GM18511 (cell line): Measurements from ENCODE around the gene BANP.
"Not testable (repeated sequence)": the region's sequence is repeated elsewhere in the genome, so short reads cannot be mapped to it uniquely, and the experiment has no call there.

Source experiments
- ATAC-seq: cut with Tn5 transposase; IDR thresholded peaks from one replicate; pipeline ENCODE4 v1.9.1; 2021; ENCODE audit warnings: mild to moderate bottlenecking, moderate library complexity; ENCODE audit not compliant: unreplicated experiment

The BANP gene

GRCh38 chr16:88043208-88043910 lies 92.1 kb downstream of the BANP start:
- ATAC-seq, result not testable (repeated sequence)

GRCh38 chr16:88044121-88044581 lies 92.9 kb downstream of the BANP start:
- peak; percentile 65 for ATAC-seq

GRCh38 chr16:88045361-88045760 lies 94.1 kb downstream of the BANP start:
- not testable (repeated sequence) for ATAC-seq

- ATAC-seq, result peak; percentile 88
Measured at GRCh38 chr16:88045820-88046303, 94.6 kb downstream of the BANP start.

- no peak for ATAC-seq
Measured at GRCh38 chr16:88047462-88047861, 96.2 kb downstream of the BANP start.

- ATAC-seq, result no peak
Measured at GRCh38 chr16:88048985-88049384, 97.8 kb downstream of the BANP start.

GRCh38 chr16:88049561-88050545 lies 98.6 kb downstream of the BANP start:
- no peak for ATAC-seq

- ATAC-seq, result no peak
Measured at GRCh38 chr16:88050952-88051660, 99.9 kb downstream of the BANP start.

- no peak for ATAC-seq
Measured at GRCh38 chr16:88052661-88053060, 101.4 kb downstream of the BANP start.

- not testable (repeated sequence) for ATAC-seq
Measured at GRCh38 chr16:88053479-88053878, 102.2 kb downstream of the BANP start.

- no peak for ATAC-seq
Measured at GRCh38 chr16:88055356-88055755, 104.1 kb downstream of the BANP start.

GRCh38 chr16:88056212-88056611 lies 105.0 kb downstream of the BANP start:
- no peak for ATAC-seq

GRCh38 chr16:88057656-88058055 lies 106.4 kb downstream of the BANP start:
- ATAC-seq, result no peak

- ATAC-seq, result no peak
Measured at GRCh38 chr16:88058136-88058535, 106.9 kb downstream of the BANP start.

GRCh38 chr16:88058817-88059216 lies 107.6 kb downstream of the BANP start:
- ATAC-seq, result no peak

- ATAC-seq, result no peak
Measured at GRCh38 chr16:88059701-88060386, 108.6 kb downstream of the BANP start.

- ATAC-seq, result no peak
Measured at GRCh38 chr16:88060524-88061219, 109.4 kb downstream of the BANP start.

GRCh38 chr16:88061346-88062110 lies 110.3 kb downstream of the BANP start:
- ATAC-seq, result no peak
